AG09319 (cell line): Measurements from ENCODE around the gene PDZD2.

Experiments
- DNase-seq: peaks from one replicate; pipeline ENCODE4 v3.0.0-alpha.2; 2010; ENCODE audit warnings: low read depth; ENCODE audit errors: extremely low read depth
- CTCF ChIP-seq: IDR thresholded peaks from 2 replicates; pipeline ENCODE4 v1.5.1; 2011; ENCODE audit warnings: low read depth, mild to moderate bottlenecking, inconsistent platforms, low read length, moderate library complexity

Gene PDZD2

GRCh38 chr5:32088214-32088613 lies 449.3 kb downstream of the PDZD2 start:
- DNase-seq = no peak
- no peak for TF ChIP-seq CTCF

GRCh38 chr5:32089146-32090000 lies 450.4 kb downstream of the PDZD2 start:
- no peak for TF ChIP-seq CTCF
- DNase-seq = no peak

- DNase-seq = no peak
- TF ChIP-seq CTCF = no peak
Observed at GRCh38 chr5:32090026-32090754, 451.3 kb downstream of the PDZD2 start.

- DNase-seq = no peak
- TF ChIP-seq CTCF = no peak
Observed at GRCh38 chr5:32090755-32091128, 451.8 kb downstream of the PDZD2 start.

GRCh38 chr5:32092938-32093812 lies 454.2 kb downstream of the PDZD2 start:
- TF ChIP-seq CTCF = peak; percentile 70

GRCh38 chr5:32094691-32095090 lies 455.8 kb downstream of the PDZD2 start:
- no peak for DNase-seq
- no peak for TF ChIP-seq CTCF

More at GRCh38 chr5:32092938-32093812, 454.2 kb downstream of the PDZD2 start:
- DNase-seq = peak; percentile 25
